Calu3 (cell line): ENCODE measurements around the gene INAVA. TPM values are rescaled to one million over a fixed set of nuclear protein-coding genes. Genes with fewer than 3 reads are reported as not detected.

Experiments used
- BruUV-seq: library from RNA; stranded (reverse); fragments of 400-500 nt; replicated peaks from 2 replicates; lab custom pipeline; 2021; lab: Mats Ljungman, UMichigan
- CTCF ChIA-PET: fragments of 300-600 bp; sonication (Branson Sonifier 250); formaldehyde crosslinking; loops from one replicate; lab custom pipeline; 2022; ENCODE audit warnings: antibody characterized with exemption; lab: Charles Lee
- DNase-seq: peaks from one replicate; pipeline ENCODE4 v3.0.0; 2022
- H3K27ac Mint-ChIP-seq: one replicate; pipeline ENCODE4 v1.8.0; 2022; ENCODE audit warnings: mixed read lengths; ENCODE audit not compliant: unreplicated experiment
- H3K27me3 Mint-ChIP-seq: one replicate; pipeline ENCODE4 v1.8.0; 2022; ENCODE audit warnings: mixed read lengths; ENCODE audit not compliant: unreplicated experiment
- H3K36me3 Mint-ChIP-seq: one replicate; pipeline ENCODE4 v1.8.0; 2022; ENCODE audit warnings: mild to moderate bottlenecking, moderate library complexity, mixed read lengths; ENCODE audit not compliant: insufficient read depth, unreplicated experiment
- H3K4me1 Mint-ChIP-seq: one replicate; pipeline ENCODE4 v1.8.0; 2022; ENCODE audit warnings: mild to moderate bottlenecking, low read depth, mixed read lengths; ENCODE audit not compliant: unreplicated experiment
- H3K4me3 Mint-ChIP-seq: one replicate; pipeline ENCODE4 v1.8.0; 2022; ENCODE audit warnings: mild to moderate bottlenecking, low read depth, moderate library complexity, mixed read lengths; ENCODE audit not compliant: unreplicated experiment
- H3K9me3 Mint-ChIP-seq: one replicate; pipeline ENCODE4 v1.8.0; 2022; ENCODE audit warnings: low read depth, mixed read lengths; ENCODE audit not compliant: unreplicated experiment
- intact Hi-C: fragments of 100-400 bp; cut with micrococcal nuclease; formaldehyde crosslinking; loops from one replicate; pipeline ENCODE4 v1.10.0; 2022; ENCODE audit not compliant: unreplicated experiment
- total RNA-seq: library from RNA; stranded (reverse); gene quantifications from 2 replicates; pipeline ENCODE4 v1.2.3, GENCODE V29; 2022
- TF ChIP-seq, protein P1 (sequence below): fragments of 200-600 bp; IDR thresholded peaks from one replicate; pipeline ENCODE4 v1.8.0; 2022; ENCODE audit warnings: antibody characterized with exemption; ENCODE audit not compliant: unreplicated experiment

Gene INAVA
- total RNA-seq, 1 experiment from 2014 or later, result 175 TPM

DNA sequence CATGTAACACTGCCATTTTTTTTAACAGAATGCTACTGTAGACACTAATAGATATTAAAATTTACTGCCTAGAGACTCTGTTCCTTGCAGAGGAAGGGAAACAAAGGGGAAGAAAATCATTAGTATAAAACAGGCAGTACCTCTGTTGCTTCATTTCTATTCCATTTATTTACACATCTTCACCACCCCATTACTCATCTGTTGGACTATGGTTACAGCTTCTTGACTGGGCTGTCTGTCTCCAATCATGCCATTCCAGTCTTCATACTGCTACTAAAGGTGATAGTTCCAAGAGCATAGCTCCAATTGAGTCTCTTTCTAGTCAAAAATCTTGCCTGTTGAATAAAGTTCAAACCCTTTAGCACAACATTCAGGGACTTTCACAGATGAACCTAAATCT is 44.1 kb upstream of the INAVA start:
- Mint-ChIP-seq H3K27me3 (no peaks in the 10 kb centered on the region), H3K4me1 (no peaks in the 10 kb centered on the region), H3K36me3 (peaks cover 15% of the 10 kb centered on the region), H3K27ac (no peak overlapping the region), H3K4me3 (no peak overlapping the region), H3K9me3 (no peaks in the 10 kb centered on the region)
- intact Hi-C loops, result no loop called here
- CTCF ChIA-PET, result interaction anchor here (0.5 to 0.6 kb wide), 2 partner anchors 166 to 348 kb away, joined by 3 read pairs; no protein-coding TSS in a partner anchor
- TF ChIP-seq, protein P1, sequence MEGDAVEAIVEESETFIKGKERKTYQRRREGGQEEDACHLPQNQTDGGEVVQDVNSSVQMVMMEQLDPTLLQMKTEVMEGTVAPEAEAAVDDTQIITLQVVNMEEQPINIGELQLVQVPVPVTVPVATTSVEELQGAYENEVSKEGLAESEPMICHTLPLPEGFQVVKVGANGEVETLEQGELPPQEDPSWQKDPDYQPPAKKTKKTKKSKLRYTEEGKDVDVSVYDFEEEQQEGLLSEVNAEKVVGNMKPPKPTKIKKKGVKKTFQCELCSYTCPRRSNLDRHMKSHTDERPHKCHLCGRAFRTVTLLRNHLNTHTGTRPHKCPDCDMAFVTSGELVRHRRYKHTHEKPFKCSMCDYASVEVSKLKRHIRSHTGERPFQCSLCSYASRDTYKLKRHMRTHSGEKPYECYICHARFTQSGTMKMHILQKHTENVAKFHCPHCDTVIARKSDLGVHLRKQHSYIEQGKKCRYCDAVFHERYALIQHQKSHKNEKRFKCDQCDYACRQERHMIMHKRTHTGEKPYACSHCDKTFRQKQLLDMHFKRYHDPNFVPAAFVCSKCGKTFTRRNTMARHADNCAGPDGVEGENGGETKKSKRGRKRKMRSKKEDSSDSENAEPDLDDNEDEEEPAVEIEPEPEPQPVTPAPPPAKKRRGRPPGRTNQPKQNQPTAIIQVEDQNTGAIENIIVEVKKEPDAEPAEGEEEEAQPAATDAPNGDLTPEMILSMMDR, result no peak
- no peak for DNase-seq
- no TSS peak for BruUV-seq

- TF ChIP-seq, protein P1, result no peak
- DNase-seq, result no peak
- intact Hi-C loops, result no loop called here
- H3K27ac Mint-ChIP-seq, result no peak overlapping the region
- CTCF ChIA-PET, result no interaction called here
- H3K27me3 Mint-ChIP-seq, result no peaks in the 10 kb centered on the region
- H3K36me3 Mint-ChIP-seq, result peaks cover 5% of the 10 kb centered on the region
- H3K4me1 Mint-ChIP-seq, result no peaks in the 10 kb centered on the region
- no peak overlapping the region for H3K4me3 Mint-ChIP-seq
- H3K9me3 Mint-ChIP-seq, result no peaks in the 10 kb centered on the region
- BruUV-seq, result no TSS peak
These were observed 37.9 kb upstream of the INAVA start for GRCh38 chr1:200856716-200857357.

DNA sequence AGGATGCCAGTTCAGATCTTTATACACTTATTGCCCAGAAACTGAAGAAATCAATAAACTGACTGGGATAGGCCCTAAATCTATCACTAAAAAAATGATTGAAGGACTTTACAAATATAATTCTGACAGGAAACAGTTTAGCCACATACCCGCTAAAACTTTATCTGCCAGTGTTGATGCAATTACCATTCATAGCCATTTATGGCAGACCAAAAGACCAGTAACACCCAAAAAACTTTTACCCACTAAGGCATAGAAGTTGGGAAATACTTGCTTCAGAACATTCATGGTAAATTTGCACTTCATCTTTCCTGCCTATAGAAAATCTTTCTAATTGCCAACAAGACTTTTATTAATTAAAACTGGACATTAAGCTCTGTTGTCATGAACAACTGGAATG is 36.9 kb upstream of the INAVA start:
- TF ChIP-seq, protein P1, result no peak
- H3K4me3 Mint-ChIP-seq, result no peak overlapping the region
- no peaks in the 10 kb centered on the region for H3K4me1 Mint-ChIP-seq
- CTCF ChIA-PET, result no interaction called here
- BruUV-seq, result no TSS peak
- intact Hi-C loops, result no loop called here
- no peaks in the 10 kb centered on the region for H3K27me3 Mint-ChIP-seq
- no peaks in the 10 kb centered on the region for H3K9me3 Mint-ChIP-seq
- DNase-seq, result no peak
- H3K27ac Mint-ChIP-seq, result no peak overlapping the region
- H3K36me3 Mint-ChIP-seq, result no peaks in the 10 kb centered on the region

- CTCF ChIA-PET, result interaction anchor here (0.7 kb wide), 1 partner anchor 644 kb away, joined by 3 read pairs; no protein-coding TSS in a partner anchor
- Mint-ChIP-seq H3K9me3 (no peaks in the 10 kb centered on the region), H3K27ac (no peak overlapping the region), H3K36me3 (peaks cover 5% of the 10 kb centered on the region), H3K27me3 (no peaks in the 10 kb centered on the region), H3K4me3 (no peak overlapping the region), H3K4me1 (no peaks in the 10 kb centered on the region)
- TF ChIP-seq, protein P1, result no peak
- no TSS peak for BruUV-seq
- DNase-seq, result no peak
- intact Hi-C loops, result no loop called here
These were observed 32.6 kb upstream of the INAVA start for GRCh38 chr1:200861937-200862647.
